Measurements from ENCODE around the gene FLVCR2. TPM values are rescaled to one million over a fixed set of nuclear protein-coding genes. Genes with fewer than 3 reads are reported as not detected.

FLVCR2 gene
- total RNA-seq, 2 donors from 2014 or later = under 0.01 to 1.3 TPM

DNA sequence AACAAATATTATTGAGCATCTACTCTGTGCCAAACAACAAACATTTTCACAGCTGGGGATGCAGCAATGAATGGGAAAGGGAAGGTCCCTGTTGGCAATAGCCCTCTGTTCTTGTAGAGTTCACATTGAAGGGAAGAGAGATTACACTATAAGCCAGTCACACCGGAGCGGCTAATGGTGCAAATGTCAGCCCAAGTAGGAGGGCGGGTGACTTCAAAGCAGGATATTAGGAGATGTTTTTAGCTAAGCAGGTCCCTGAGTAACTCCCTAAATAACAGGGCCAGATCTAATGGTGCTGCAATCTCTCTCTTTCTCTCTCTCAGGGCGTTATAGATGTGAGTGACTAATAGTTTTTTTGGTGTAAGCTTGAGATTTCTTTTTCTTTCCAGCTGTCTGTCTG lies 30.7 kb downstream of the FLVCR2 start:
- Histone ChIP-seq H3K27ac (no peak overlapping the region), H3K4me1 (no peaks in the 10 kb centered on the region), H3K9me3 (no peaks in the 10 kb centered on the region), H3K36me3 (replicated peaks in 1 of 2; ENCODE audit: insufficient read depth in 1 of 2, low read depth in 2 of 2) (no peaks in the 10 kb centered on the region), H3K4me3 (no peak overlapping the region), H3K27me3 (no peaks in the 10 kb centered on the region)
- intact Hi-C loops (cut with DNase I) = no loop called here
- TF ChIP-seq POLR2A (IDR thresholded peaks at IDR 0.05) = no peak
- TF ChIP-seq, protein P1, sequence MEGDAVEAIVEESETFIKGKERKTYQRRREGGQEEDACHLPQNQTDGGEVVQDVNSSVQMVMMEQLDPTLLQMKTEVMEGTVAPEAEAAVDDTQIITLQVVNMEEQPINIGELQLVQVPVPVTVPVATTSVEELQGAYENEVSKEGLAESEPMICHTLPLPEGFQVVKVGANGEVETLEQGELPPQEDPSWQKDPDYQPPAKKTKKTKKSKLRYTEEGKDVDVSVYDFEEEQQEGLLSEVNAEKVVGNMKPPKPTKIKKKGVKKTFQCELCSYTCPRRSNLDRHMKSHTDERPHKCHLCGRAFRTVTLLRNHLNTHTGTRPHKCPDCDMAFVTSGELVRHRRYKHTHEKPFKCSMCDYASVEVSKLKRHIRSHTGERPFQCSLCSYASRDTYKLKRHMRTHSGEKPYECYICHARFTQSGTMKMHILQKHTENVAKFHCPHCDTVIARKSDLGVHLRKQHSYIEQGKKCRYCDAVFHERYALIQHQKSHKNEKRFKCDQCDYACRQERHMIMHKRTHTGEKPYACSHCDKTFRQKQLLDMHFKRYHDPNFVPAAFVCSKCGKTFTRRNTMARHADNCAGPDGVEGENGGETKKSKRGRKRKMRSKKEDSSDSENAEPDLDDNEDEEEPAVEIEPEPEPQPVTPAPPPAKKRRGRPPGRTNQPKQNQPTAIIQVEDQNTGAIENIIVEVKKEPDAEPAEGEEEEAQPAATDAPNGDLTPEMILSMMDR (IDR thresholded peaks at IDR 0.05) = no peak
- 74 to 91% methylated on average over 4 of the region's 4 CpGs for WGBS, 2 donors
- ATAC-seq (no peak), DNase-seq (no peak)

DNA sequence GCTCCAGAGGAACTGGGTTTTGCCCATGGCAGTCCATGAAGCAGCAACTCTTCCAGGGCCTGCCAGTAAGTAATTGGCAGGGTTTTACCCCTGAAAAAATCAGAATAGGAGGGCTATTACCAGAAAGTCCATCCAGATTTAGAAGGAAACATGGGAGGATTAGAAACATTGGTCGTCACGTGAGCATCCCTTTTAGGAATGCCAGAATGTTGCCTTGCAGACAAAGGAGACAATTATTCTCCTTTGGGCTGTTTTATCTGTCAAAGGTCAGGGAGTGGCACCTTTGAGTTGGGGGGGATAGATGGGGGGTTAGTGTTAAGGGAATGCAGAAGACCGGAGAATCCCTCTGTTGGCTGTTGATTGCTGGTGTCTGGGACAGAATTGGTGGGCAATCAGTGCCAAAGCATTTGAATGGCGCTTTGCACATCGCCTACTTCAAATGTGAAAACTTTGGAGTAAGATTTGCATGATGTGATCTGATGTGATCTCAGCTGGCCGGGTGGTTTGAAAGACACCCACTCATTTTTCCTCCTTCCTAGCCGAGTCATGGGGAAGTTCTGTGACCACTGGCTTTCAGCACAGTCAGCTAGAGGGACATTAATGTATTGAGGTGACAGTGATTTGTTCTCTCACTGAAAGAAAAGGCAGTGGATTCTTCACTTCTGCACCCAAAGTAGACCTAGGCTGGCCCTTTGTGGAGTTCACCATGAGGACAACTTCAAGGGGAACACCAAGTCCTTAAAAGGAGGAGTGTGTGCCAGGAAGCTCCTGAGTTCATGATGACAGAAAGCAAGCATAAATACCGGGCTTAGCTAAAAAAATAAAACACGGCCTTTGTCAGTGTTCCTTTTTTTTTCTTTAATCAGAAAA lies 31.4 kb downstream of the FLVCR2 start:
- intact Hi-C loops (cut with DNase I) = no loop called here
- peak in 1 of 3 donors; percentile 17 for TF ChIP-seq POLR2A (IDR thresholded peaks at IDR 0.05)
- TF ChIP-seq, protein P1 (IDR thresholded peaks at IDR 0.05) = no peak
- H3K36me3 ChIP-seq (replicated peaks in 1 of 2; ENCODE audit: insufficient read depth in 1 of 2, low read depth in 2 of 2) = no peaks in the 10 kb centered on the region
- DNase-seq (peak in 1 of 4 donors; percentile 54), ATAC-seq (no peak)
- no peak overlapping the region for H3K4me3 ChIP-seq
- 65 to 71% methylated on average over 9 of the region's 9 CpGs for WGBS, 2 donors
- H3K4me1 ChIP-seq = no peaks in the 10 kb centered on the region
- no peaks in the 10 kb centered on the region for H3K27me3 ChIP-seq
- no peaks in the 10 kb centered on the region for H3K9me3 ChIP-seq
- peak overlapping the region in 1 of 4 donors; percentile 66 for H3K27ac ChIP-seq

- intact Hi-C loops (cut with DNase I) = no loop called here
- peak overlapping the region in 1 of 4 donors; percentile 66 for H3K27ac ChIP-seq
Observed at GRCh38 chr14:75610834-75611233, 32.4 kb downstream of the FLVCR2 start.

DNA sequence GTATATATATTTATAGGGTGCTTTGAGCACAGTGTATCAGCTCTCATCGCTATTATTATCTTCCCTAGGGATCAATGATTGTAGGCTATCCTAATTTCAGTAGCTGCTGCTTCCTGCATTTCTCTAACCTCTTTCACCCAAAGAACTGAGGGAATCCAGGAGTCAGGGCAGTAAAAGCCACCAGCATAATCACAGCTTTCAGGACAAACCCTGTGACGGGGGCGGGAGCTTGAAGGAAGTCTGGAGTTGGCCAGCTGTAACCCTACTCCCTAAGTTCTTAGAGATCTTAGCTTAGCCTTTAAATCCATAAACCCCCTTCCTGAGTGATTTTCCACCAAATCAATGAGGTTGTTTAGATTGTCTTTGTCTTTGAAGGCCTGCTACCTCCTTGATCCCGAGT lies 33.7 kb downstream of the FLVCR2 start:
- Histone ChIP-seq H3K9me3 (no peaks in the 10 kb centered on the region), H3K4me3 (no peak overlapping the region), H3K4me1 (no peaks in the 10 kb centered on the region), H3K27ac (no peak overlapping the region), H3K36me3 (replicated peaks in 1 of 2; ENCODE audit: insufficient read depth in 1 of 2, low read depth in 2 of 2) (no peaks in the 10 kb centered on the region), H3K27me3 (no peaks in the 10 kb centered on the region)
- DNase-seq (no peak), ATAC-seq (no peak)
- WGBS, 2 donors = 75% methylated on average over 4 of the region's 4 CpGs
- no peak for TF ChIP-seq POLR2A (IDR thresholded peaks at IDR 0.05)
- TF ChIP-seq, protein P1 (IDR thresholded peaks at IDR 0.05) = no peak
- intact Hi-C loops (cut with DNase I) = no loop called here

More at GRCh38 chr14:75610834-75611233, 32.4 kb downstream of the FLVCR2 start:
- no peaks in the 10 kb centered on the region for H3K4me1 ChIP-seq
- no peaks in the 10 kb centered on the region for H3K9me3 ChIP-seq
- DNase-seq (no peak), ATAC-seq (no peak)
- H3K36me3 ChIP-seq (replicated peaks in 1 of 2; ENCODE audit: insufficient read depth in 1 of 2, low read depth in 2 of 2) = no peaks in the 10 kb centered on the region
- WGBS, 2 donors = 71% methylated on average over 4 of the region's 4 CpGs
- no peak overlapping the region for H3K4me3 ChIP-seq
- TF ChIP-seq, protein P1 (IDR thresholded peaks at IDR 0.05) = no peak
- no peak for TF ChIP-seq POLR2A (IDR thresholded peaks at IDR 0.05)
- no peaks in the 10 kb centered on the region for H3K27me3 ChIP-seq

Data from body of pancreas (tissue), 4 donors.